Urinary bladder (tissue), 4 donors: ENCODE measurements around the gene ADRA1B. TPM values are rescaled to one million over a fixed set of nuclear protein-coding genes. Genes with fewer than 3 reads are reported as not detected.

Experiments
- DNase-seq: peaks from one replicate; pipeline ENCODE4 v3.0.0-alpha.2; 2015; ENCODE audit errors: extremely low spot score
- H3K27ac ChIP-seq: one replicate; pipeline ENCODE4 v1.5.1; 2013; ENCODE audit warnings: low read depth, mild to moderate bottlenecking, moderate library complexity
- H3K36me3 ChIP-seq: one replicate; pipeline ENCODE4 v1.6.1; 2013; ENCODE audit warnings: mild to moderate bottlenecking, moderate library complexity; ENCODE audit not compliant: insufficient read depth
- H3K4me1 ChIP-seq: one replicate; pipeline ENCODE4 v1.6.1; 2013; ENCODE audit warnings: mild to moderate bottlenecking, moderate library complexity; ENCODE audit not compliant: insufficient read depth
- H3K4me3 ChIP-seq: one replicate; pipeline ENCODE4 v1.5.1; 2013; ENCODE audit warnings: low read depth, low read length
- WGBS: extraction: QIAGEN DNeasy Blood & Tissue Kit; methylation state at CpG from one replicate; pipeline ENCODE4 v1.1.7; 2013; 5-methylcytosine and 5-hydroxymethylcytosine counted together
- polyA plus RNA-seq: library from polyadenylated mRNA; stranded (reverse); fragments of 200-250 nt; gene quantifications from one replicate; pipeline ENCODE4 v1.2.3, GENCODE V29; 2013
- total RNA-seq: library from RNA; depleted of rRNA; stranded (reverse); fragments of >200 nt; gene quantifications from one replicate; pipeline ENCODE4 v1.2.3, GENCODE V29; 2014
- donor health status: healthy with polysubstance abuse.
- donor health status: healthy.

The ADRA1B gene
- total RNA-seq: 0.63 TPM
- polyA plus RNA-seq: 0.29 TPM

DNA sequence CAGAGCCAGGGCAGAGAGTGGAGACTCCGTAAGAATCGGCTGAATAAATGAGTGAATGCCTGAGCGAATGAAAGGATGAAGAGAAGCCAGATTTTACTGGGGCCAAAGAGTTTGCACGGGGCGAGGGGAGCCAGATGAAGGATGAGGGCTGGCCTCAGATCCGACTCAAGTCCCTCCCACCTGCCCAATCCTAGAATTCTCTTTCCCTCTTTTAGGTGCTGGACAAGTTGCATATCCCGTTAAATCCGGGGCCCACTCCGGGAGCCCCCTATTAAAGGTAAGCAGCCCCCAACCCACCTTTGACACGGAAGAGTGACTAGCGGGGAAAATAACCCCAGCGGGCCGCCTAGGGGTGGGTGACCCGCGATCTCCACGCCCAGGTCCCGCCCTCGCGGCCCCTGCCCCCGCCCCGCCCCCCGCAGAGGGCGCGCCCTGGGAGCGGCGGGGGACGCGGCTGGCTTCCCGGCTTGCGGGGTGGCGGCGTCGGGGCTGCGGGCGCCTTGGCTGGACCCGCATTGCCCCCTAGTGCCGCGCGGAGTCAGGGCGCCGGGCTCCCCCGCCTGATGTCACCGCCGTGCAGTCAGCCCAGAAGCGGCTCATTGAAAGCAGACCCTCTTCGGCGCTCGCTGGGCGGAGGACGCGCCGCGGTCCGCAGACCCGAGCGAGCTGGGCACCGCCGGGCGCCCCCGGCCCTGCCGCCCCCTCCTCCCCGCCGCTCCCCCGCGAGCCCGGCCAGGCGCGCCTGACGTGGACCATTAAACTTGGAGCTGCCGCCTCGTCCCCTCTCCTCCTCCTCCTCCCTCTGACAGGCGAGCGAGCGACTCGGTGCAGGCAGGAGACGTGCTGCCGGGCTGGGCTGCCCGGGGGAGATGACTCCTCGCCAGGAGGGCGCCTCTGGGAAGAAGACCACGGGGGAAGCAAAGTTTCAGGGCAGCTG is at the start of gene ADRA1B:
TSS of gene ADRA1B (plus strand) at position 579 of the 937 bp plus-strand sequence. CDS start 424 bp downstream, outside the sequence.
- whole genome bisulfite sequencing: 1% methylated on average over 81 of the region's 81 CpGs
- H3K4me1 ChIP-seq: no peaks in the 10 kb centered on the region
- no peak within 1 kb of the TSS for H3K27ac ChIP-seq
- peak within 1 kb of the TSS; percentile 27 for H3K4me3 ChIP-seq
- no peaks in the 10 kb centered on the region for H3K36me3 ChIP-seq
- DNase-seq: no peak

DNA sequence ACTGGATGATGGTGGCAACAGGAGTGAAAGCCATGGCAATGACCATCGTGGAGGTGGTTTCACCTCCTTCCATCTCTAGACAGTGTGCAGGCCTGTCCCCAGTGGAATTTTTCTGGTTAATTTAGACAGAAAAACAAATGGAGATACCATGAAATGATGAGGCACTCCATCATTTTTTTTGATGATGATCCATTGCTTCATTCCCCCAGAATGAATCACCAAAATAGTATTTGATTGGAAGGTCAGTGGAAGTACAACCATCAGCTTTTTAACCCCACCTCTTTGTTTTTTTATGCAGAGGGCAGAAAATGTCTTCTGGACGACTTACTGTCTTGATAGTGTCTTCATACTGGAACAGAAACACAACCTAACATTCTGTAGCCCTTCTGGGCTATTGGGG is 42.6 kb upstream of the ADRA1B start:
- 86% methylated on average over 2 of the region's 2 CpGs for WGBS
- Histone ChIP-seq H3K4me3 (no peak overlapping the region), H3K36me3 (no peaks in the 10 kb centered on the region), H3K4me1 (no peaks in the 10 kb centered on the region), H3K27ac (no peak overlapping the region)
- no peak for DNase-seq

- no peak overlapping the region for H3K4me3 ChIP-seq
- H3K27ac ChIP-seq: no peak overlapping the region
- no peaks in the 10 kb centered on the region for H3K4me1 ChIP-seq
- DNase-seq: no peak
- H3K36me3 ChIP-seq: no peaks in the 10 kb centered on the region
Observed at GRCh38 chr5:159874263-159874662, 42.0 kb upstream of the ADRA1B start.

DNA sequence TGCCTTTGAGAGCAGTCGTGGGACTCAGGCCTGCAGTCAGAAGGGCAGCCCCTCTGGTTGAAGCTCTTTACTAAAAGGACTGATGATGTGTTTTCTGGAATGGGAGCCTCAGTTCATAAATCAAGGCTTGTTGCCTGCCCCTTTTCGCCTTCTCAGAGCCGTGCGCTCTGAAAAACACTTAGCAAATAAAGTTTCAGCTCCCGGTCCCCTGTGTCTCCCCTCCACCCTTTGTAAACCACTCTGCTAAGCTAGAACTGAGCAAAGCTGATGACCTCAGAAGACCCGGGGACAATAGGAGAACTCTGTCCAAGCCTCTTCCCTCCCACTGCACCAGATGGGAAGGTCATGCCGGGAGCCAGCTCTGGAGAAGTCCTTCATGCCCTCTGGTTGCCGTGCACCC is 39.3 kb upstream of the ADRA1B start:
- H3K27ac ChIP-seq: no peak overlapping the region
- H3K36me3 ChIP-seq: no peaks in the 10 kb centered on the region
- WGBS: 82% methylated on average over 8 of the region's 8 CpGs
- H3K4me1 ChIP-seq: no peaks in the 10 kb centered on the region
- DNase-seq: no peak
- H3K4me3 ChIP-seq: no peak overlapping the region

DNA sequence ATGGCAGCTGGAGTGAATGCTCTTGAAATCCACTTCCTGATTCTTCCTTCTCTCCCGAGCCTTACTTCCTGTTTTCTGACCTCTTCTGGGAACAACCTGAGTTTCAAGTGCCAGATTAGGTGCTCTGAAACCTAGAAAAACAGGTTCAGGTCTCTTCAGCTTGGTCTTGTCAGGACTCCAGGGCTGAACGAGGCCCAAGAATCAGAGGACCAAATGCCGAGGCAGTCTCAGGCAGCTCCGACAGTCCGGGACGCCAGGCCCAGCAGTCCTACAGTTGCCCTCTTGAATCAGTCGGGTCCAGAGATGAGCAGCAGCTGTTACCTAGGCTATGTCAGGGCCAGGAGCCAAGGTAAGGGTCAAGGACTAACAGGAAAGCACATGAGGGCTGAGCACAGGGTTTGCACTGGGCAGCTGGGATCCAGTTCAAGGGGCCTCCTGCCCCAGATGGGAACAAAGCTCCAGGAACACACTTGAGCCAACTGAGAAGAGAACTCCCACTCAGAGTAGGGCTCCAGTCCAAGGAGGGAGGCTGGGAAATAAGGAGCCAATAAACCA is 38.3 kb upstream of the ADRA1B start:
- H3K4me3 ChIP-seq: no peak overlapping the region
- no peaks in the 10 kb centered on the region for H3K36me3 ChIP-seq
- peak; percentile 73 for DNase-seq
- H3K27ac ChIP-seq: no peak overlapping the region
- 46% methylated on average over 7 of the region's 7 CpGs for WGBS
- no peaks in the 10 kb centered on the region for H3K4me1 ChIP-seq

- 2% methylated on average over 11 of the region's 11 CpGs for WGBS
- peak; percentile 33 for DNase-seq
- Histone ChIP-seq H3K27ac (no peak overlapping the region), H3K36me3 (no peaks in the 10 kb centered on the region), H3K4me1 (no peaks in the 10 kb centered on the region), H3K4me3 (no peak overlapping the region)
Observed at GRCh38 chr5:159878988-159879471, 37.3 kb upstream of the ADRA1B start.

DNA sequence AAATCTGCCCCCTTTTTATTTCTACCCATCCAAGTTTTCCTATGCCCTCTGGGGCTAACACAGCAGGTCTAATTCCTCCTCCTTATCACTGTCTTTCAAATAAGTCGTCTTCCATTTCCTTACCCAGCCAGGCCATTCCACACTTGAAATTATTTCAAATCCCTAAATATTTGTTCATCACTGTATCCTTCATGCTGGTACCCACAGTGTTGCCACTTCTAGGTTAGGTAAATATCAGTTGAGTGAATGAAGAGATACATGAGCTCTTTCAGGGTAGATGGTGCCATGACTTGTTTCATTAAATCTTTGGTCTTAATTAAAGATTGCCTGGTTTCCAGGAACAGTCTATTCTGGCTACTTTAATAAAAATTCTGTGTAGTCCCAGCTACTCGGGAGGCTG is 35.6 kb upstream of the ADRA1B start:
- Histone ChIP-seq H3K27ac (no peak overlapping the region), H3K36me3 (no peaks in the 10 kb centered on the region), H3K4me3 (no peak overlapping the region), H3K4me1 (no peaks in the 10 kb centered on the region)
- 91% methylated on average over 2 of the region's 2 CpGs for WGBS
- DNase-seq: no peak

GRCh38 chr5:159881967-159882366 is 34.3 kb upstream of the ADRA1B start:
- 68% methylated on average over 2 of the region's 2 CpGs for WGBS
- H3K4me1 ChIP-seq: no peaks in the 10 kb centered on the region
- H3K27ac ChIP-seq: no peak overlapping the region
- no peaks in the 10 kb centered on the region for H3K36me3 ChIP-seq
- DNase-seq: no peak
- H3K4me3 ChIP-seq: no peak overlapping the region

- no peak for DNase-seq
- no peaks in the 10 kb centered on the region for H3K4me1 ChIP-seq
- no peaks in the 10 kb centered on the region for H3K36me3 ChIP-seq
- no peak overlapping the region for H3K4me3 ChIP-seq
- no peak overlapping the region for H3K27ac ChIP-seq
Observed at GRCh38 chr5:159883522-159883950, 32.7 kb upstream of the ADRA1B start.

DNA sequence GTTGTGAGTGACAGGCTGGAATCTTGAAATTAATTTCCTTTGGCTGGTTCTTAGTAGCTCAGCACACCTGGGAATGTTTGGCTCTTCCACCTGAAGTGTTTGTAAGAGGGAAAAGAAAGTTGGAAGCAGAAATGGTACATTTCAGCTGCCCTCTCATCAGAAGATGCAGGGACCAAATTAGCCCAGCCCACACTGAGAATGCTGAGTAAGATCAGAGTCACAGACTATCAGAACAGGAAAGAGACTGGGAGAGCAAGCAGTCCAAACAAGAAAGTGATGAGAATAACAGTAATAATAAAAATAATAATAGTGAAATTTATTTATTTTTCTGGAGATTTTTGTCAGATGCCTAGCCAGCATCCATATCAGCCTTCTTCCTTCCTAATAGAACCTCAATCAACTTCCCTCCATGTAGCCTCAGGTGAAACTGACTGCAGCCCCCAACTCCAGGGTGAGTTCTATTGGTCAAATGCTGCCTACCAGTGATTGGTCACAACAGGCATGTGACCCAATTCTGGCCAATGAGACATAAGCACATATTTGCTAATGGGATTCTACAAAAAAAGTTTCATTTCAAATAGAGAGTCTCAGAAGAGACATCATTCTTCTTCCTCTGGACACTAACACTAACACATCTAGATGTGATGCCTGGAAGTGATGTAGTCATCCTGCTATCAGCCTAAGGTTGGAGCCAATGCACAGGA is 31.2 kb upstream of the ADRA1B start:
- H3K4me3 ChIP-seq: no peak overlapping the region
- DNase-seq: no peak
- H3K27ac ChIP-seq: no peak overlapping the region
- H3K4me1 ChIP-seq: no peaks in the 10 kb centered on the region
- H3K36me3 ChIP-seq: no peaks in the 10 kb centered on the region

DNA sequence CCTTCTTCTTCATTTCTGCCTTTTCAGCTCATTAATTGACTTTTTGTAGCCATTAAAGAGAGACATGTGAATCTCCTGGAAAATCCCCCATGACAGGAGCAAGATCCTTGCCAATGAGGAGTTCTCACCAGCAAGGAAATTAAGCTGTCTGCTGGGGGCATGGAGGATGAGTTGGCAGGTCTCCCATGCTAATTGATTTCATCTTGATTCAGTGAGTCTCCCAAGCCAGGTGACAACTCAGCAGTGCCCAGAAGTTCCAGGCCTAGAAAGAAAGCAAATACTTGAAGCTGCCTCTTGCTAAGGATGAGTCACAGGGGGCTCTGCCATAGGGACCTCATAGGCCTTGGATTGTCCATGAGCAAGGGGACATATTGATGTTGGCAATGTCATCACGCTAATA is 30.0 kb upstream of the ADRA1B start:
- DNase-seq: no peak
- 97% methylated on average over 1 of the region's 1 CpG for WGBS
- no peaks in the 10 kb centered on the region for H3K4me1 ChIP-seq
- no peak overlapping the region for H3K27ac ChIP-seq
- no peak overlapping the region for H3K4me3 ChIP-seq
- H3K36me3 ChIP-seq: no peaks in the 10 kb centered on the region

DNA sequence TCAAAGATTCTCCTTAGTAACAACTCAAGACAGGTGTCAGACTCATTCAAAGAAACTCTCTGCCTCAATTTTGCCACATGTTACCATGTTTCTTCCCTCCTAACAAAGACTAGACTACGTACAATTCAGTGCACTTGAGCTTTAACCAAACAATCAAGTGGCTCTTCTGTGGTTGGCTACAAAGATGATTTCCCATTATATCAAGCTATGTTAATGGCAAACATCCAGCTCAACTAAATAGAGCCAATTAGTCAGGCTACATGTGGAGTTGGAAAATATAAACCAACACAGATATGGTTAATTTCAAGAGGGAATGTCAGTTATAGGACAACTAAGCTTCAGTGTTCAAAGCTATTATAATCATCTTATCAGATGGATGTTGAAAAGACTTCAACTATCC is 29.2 kb upstream of the ADRA1B start:
- no peaks in the 10 kb centered on the region for H3K36me3 ChIP-seq
- H3K27ac ChIP-seq: no peak overlapping the region
- H3K4me3 ChIP-seq: no peak overlapping the region
- WGBS: 66% methylated on average over 1 of the region's 1 CpG
- no peaks in the 10 kb centered on the region for H3K4me1 ChIP-seq
- no peak for DNase-seq

DNA sequence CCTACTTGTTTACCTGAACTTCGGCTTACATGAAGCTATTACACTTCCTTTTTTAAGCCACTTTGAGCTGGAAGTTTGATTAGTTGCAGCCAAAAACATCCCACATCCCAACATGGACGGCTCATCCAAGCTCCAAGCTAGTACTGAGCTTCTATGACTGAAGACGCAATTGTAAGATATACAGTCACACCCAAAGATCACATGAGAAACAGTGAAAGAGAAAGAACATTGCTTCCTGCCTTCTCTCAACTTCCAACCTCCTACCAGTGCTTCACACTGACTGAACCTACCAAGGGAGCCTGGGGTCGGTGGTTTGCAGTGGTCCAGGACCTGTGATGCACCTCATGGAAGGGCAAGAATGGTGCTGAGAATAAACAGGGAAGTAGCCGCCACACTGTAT is 27.4 kb upstream of the ADRA1B start:
- no peak overlapping the region for H3K27ac ChIP-seq
- no peaks in the 10 kb centered on the region for H3K36me3 ChIP-seq
- no peak for DNase-seq
- no peak overlapping the region for H3K4me3 ChIP-seq
- no peaks in the 10 kb centered on the region for H3K4me1 ChIP-seq
- 76% methylated on average over 5 of the region's 5 CpGs for WGBS

GRCh38 chr5:159890141-159890540 is 26.1 kb upstream of the ADRA1B start:
- H3K4me3 ChIP-seq: no peak overlapping the region
- H3K27ac ChIP-seq: no peak overlapping the region
- H3K4me1 ChIP-seq: no peaks in the 10 kb centered on the region
- no peaks in the 10 kb centered on the region for H3K36me3 ChIP-seq
- 29% methylated on average over 1 of the region's 1 CpG for WGBS
- no peak for DNase-seq
